Endothelial cell of umbilical vein (primary cell): ENCODE results near the gene DPP6. TPM values are rescaled to one million over a fixed set of nuclear protein-coding genes. Genes with fewer than 3 reads are reported as not detected.

Experiments
- BruUV-seq: library from RNA; stranded (reverse); fragments of 400-500 nt; replicated peaks from 2 replicates; lab custom pipeline; 2021; lab: Mats Ljungman, UMichigan
- CTCF ChIA-PET: fragments of 300-600, 350-600 bp; sonication (Branson Sonifier 250); formaldehyde crosslinking; loops from one replicate; lab custom pipeline; 2021; ENCODE audit warnings: antibody characterized with exemption, inconsistent platforms; lab: Charles Lee
- POLR2A ChIA-PET: fragments of 300-600, 350-600 bp; sonication (Branson Sonifier 250); formaldehyde crosslinking; loops from one replicate; lab custom pipeline; 2021; ENCODE audit warnings: antibody characterized with exemption, inconsistent platforms; lab: Charles Lee
- DNase-seq: peaks from one replicate; pipeline ENCODE4 v3.0.0-alpha.2; 2011; ENCODE audit warnings: low read depth, low spot score
- FAIRE-seq: peaks from 2 replicates; lab custom pipeline; 2011; peaks lifted over from hg19 to GRCh38; lab: Jason Lieb, UNC
- H2AFZ ChIP-seq: 2 replicates; pipeline ENCODE4 v1.6.0; 2012; ENCODE audit warnings: low read depth, low read length, control low read depth, inconsistent platforms
- H3K27ac ChIP-seq: 2 replicates; pipeline ENCODE4 v1.5.1; 2011; ENCODE audit warnings: low read depth, mild to moderate bottlenecking, control low read depth, low read length, moderate library complexity; ENCODE audit not compliant: insufficient read depth
- H3K27me3 ChIP-seq, 2 experiments: 2 replicates each; pipeline versions ENCODE4 v1.6.0 to v1.6.1; 2011; ENCODE audit warnings: low read length in 2 of 2, mixed read lengths in 1 of 2; ENCODE audit not compliant: control insufficient read depth in 2 of 2, insufficient read depth in 2 of 2
- H3K36me3 ChIP-seq, 2 experiments: 2 replicates in 1 of 2; 3 replicates in 1 of 2; pipeline ENCODE4 v1.5.1; 2011; ENCODE audit warnings: low read length in 2 of 2, mild to moderate bottlenecking in 1 of 2, moderate library complexity in 1 of 2; ENCODE audit not compliant: control insufficient read depth in 2 of 2, insufficient read depth in 2 of 2; ENCODE audit errors: extremely low read depth in 1 of 2
- H3K4me1 ChIP-seq: 3 replicates; pipeline ENCODE4 v1.5.1; 2011; ENCODE audit warnings: mild to moderate bottlenecking, low read length; ENCODE audit not compliant: control insufficient read depth, insufficient read depth; ENCODE audit errors: extremely low read depth
- H3K4me2 ChIP-seq: 2 replicates; pipeline ENCODE4 v1.6.1; 2011; ENCODE audit warnings: low read length, control low read depth, mixed read lengths; ENCODE audit not compliant: insufficient read depth
- H3K4me3 ChIP-seq, 3 experiments: fragments of 200-600 bp in 1 of 3; sonication (generic), shearing (Covaris generic) in 1 of 3; replicated peaks in 1 of 3; 2 replicates each; pipeline ENCODE4 v1.5.1; 2011 to 2016; ENCODE audit warnings: control low read depth in 3 of 3, low read length in 3 of 3, mild to moderate bottlenecking in 2 of 3, inconsistent platforms in 1 of 3, low read depth in 1 of 3, moderate library complexity in 1 of 3; ENCODE audit not compliant: insufficient read depth in 1 of 3
- H3K79me2 ChIP-seq: 2 replicates; pipeline ENCODE4 v1.6.0; 2012; ENCODE audit warnings: low read length, inconsistent platforms; ENCODE audit not compliant: control insufficient read depth, insufficient read depth
- H3K9ac ChIP-seq: replicated peaks from 2 replicates; pipeline ENCODE3; 2011; ENCODE audit warnings: low read length, control low read depth; ENCODE audit not compliant: insufficient read depth; ENCODE audit errors: extremely low read depth
- H3K9me1 ChIP-seq: replicated peaks from 3 replicates; pipeline ENCODE4 v1.6.0; 2011; ENCODE audit warnings: mild to moderate bottlenecking, low read length; ENCODE audit not compliant: control insufficient read depth, insufficient read depth; ENCODE audit errors: extremely low read depth
- H3K9me3 ChIP-seq: replicated peaks from 2 replicates; pipeline ENCODE4 v1.5.1; 2012; ENCODE audit warnings: low read length, inconsistent platforms; ENCODE audit not compliant: control insufficient read depth, insufficient read depth
- H4K20me1 ChIP-seq: replicated peaks from 2 replicates; pipeline ENCODE3; 2011; ENCODE audit warnings: mild to moderate bottlenecking, low read length; ENCODE audit not compliant: control insufficient read depth, insufficient read depth; ENCODE audit errors: extremely low read depth
- CTCF ChIP-seq, 2 donors: IDR thresholded peaks; 1 replicate in 1 of 2; 2 replicates in 1 of 2; pipeline ENCODE4 v1.5.1; 2011; ENCODE audit warnings: low read length in 2 of 2, mild to moderate bottlenecking in 2 of 2, moderate library complexity in 2 of 2, control low read depth in 1 of 2, inconsistent platforms in 1 of 2, low read depth in 1 of 2; ENCODE audit not compliant: insufficient read depth in 1 of 2; ENCODE audit errors: extremely low read depth in 1 of 2
- EZH2 ChIP-seq: IDR thresholded peaks from 2 replicates; pipeline ENCODE4 v1.6.1; 2012; ENCODE audit warnings: borderline replicate concordance, low read depth, mild to moderate bottlenecking, moderate library complexity, low read length, inconsistent platforms; ENCODE audit not compliant: severe bottlenecking
- FOS ChIP-seq: IDR thresholded peaks from 2 replicates; pipeline ENCODE4 v1.6.1; 2011; ENCODE audit warnings: mild to moderate bottlenecking, low read length, moderate library complexity, borderline replicate concordance; ENCODE audit not compliant: insufficient read depth
- GATA2 ChIP-seq: IDR thresholded peaks from 2 replicates; pipeline ENCODE4 v1.7.0; 2011; ENCODE audit warnings: low read depth, mild to moderate bottlenecking, moderate library complexity, mixed read lengths, low read length; ENCODE audit not compliant: insufficient read length, insufficient read depth
- JUN ChIP-seq: IDR thresholded peaks from 2 replicates; pipeline ENCODE4 v1.6.1; 2011; ENCODE audit warnings: borderline replicate concordance, low read depth; ENCODE audit not compliant: insufficient read length, insufficient read depth
- MAX ChIP-seq: IDR thresholded peaks from 2 replicates; pipeline ENCODE4 v1.6.1; 2011; ENCODE audit not compliant: insufficient read depth, insufficient read length
- MYC ChIP-seq: IDR thresholded peaks from one replicate; pipeline ENCODE4 v1.6.1; 2011; ENCODE audit warnings: mild to moderate bottlenecking, low read depth, low read length
- POLR2A ChIP-seq: IDR thresholded peaks from 2 replicates; pipeline ENCODE4 v1.6.1; 2012; ENCODE audit warnings: low read depth, mild to moderate bottlenecking, control low read depth, low read length
- POLR2AphosphoS5 ChIP-seq: IDR thresholded peaks from 2 replicates; pipeline ENCODE4 v1.6.1; 2012; ENCODE audit warnings: low read depth, mild to moderate bottlenecking, control low read depth, low read length, moderate library complexity; ENCODE audit not compliant: insufficient read depth
- dilution Hi-C: fragments of 300-500 bp; cut with MboI; formaldehyde crosslinking; loops from one replicate; pipeline ENCODE4 v1.15.0; 2019; ENCODE audit warnings: low sequenced_read_pairs; ENCODE audit not compliant: extremely low pct_ligation_motif_present
- intact Hi-C: fragments of 100-400 bp; cut with micrococcal nuclease; formaldehyde crosslinking; loops from one replicate; pipeline ENCODE4 v1.10.0; 2022
- polyA plus RNA-seq, 4 experiments: library from polyadenylated mRNA; depleted of rRNA in 3 of 4; stranded (reverse) in 3 of 4; unstranded in 1 of 4; fragments of >200 nt; gene quantifications; 2 replicates each; pipeline versions ENCODE4 v1.2.1 to v1.2.3, GENCODE V29; 2011 to 2012; ENCODE audit warnings: missing spikeins in 1 of 4
- total RNA-seq: library from RNA; stranded (reverse); gene quantifications from 2 replicates; pipeline ENCODE4 v1.2.3, GENCODE V29; 2021

DPP6 gene
- total and polyA plus RNA-seq, 2 donors (not counting 3 experiments of a cell fraction or from before 2014, with no cell fraction given): not detected

- H2AFZ ChIP-seq: no peak overlapping the region
- DNase-seq (no peak), FAIRE-seq (no peak)
- dilution Hi-C loops (no loop called here), intact Hi-C loops (no loop called here)
- no TSS peak for BruUV-seq
- no peak overlapping the region for H3K4me2 ChIP-seq
- peaks cover 4% of the 10 kb centered on the region for H3K9me3 ChIP-seq
- H3K9ac ChIP-seq: no peak overlapping the region
- H3K9me1 ChIP-seq: no peaks in the 10 kb centered on the region
- no peaks in the 10 kb centered on the region for H3K79me2 ChIP-seq
- H4K20me1 ChIP-seq: no peaks in the 10 kb centered on the region
- no peak overlapping the region for H3K4me3 ChIP-seq
- no peaks in the 10 kb centered on the region for H3K4me1 ChIP-seq
- no peak for TF ChIP-seq POLR2A
- TF ChIP-seq EZH2: no peak
- no peak for TF ChIP-seq CTCF (IDR thresholded peaks at IDR 0.05; ENCODE audit: extremely low read depth in 1 of 2, insufficient read depth in 1 of 2, low read depth in 1 of 2, low read length in 2 of 2)
- H3K27me3 ChIP-seq: no peaks in the 10 kb centered on the region
- no peak overlapping the region for H3K27ac ChIP-seq
- POLR2A ChIA-PET: no interaction called here
- H3K36me3 ChIP-seq: no peaks in the 10 kb centered on the region
- CTCF ChIA-PET: no interaction called here
These were observed 437.7 kb downstream of the DPP6 start for GRCh38 chr7:154489897-154490296.

GRCh38 chr7:154493594-154493993 is 441.4 kb downstream of the DPP6 start:
- Histone ChIP-seq H3K9me1 (no peaks in the 10 kb centered on the region), H2AFZ (no peak overlapping the region), H3K27ac (no peak overlapping the region), H3K27me3 (no peaks in the 10 kb centered on the region), H3K4me2 (no peak overlapping the region), H3K4me1 (no peaks in the 10 kb centered on the region), H3K9me3 (peaks cover 6% of the 10 kb centered on the region), H3K79me2 (no peaks in the 10 kb centered on the region), H3K4me3 (no peak overlapping the region), H3K9ac (no peak overlapping the region), H3K36me3 (no peaks in the 10 kb centered on the region), H4K20me1 (no peaks in the 10 kb centered on the region)
- ChIA-PET POLR2A (no interaction called here), CTCF (no interaction called here)
- BruUV-seq: no TSS peak
- TF ChIP-seq MYC (no peak), MAX (no peak), POLR2AphosphoS5 (no peak), EZH2 (no peak), GATA2 (no peak), JUN (no peak), CTCF (IDR thresholded peaks at IDR 0.05; ENCODE audit: extremely low read depth in 1 of 2, insufficient read depth in 1 of 2, low read depth in 1 of 2, low read length in 2 of 2) (no peak), FOS (no peak), POLR2A (no peak)
- FAIRE-seq: no peak
- dilution Hi-C loops (no loop called here), intact Hi-C loops (no loop called here)
- DNase-seq: no peak
